ENCODE measurements around the gene CHL1.

DNA sequence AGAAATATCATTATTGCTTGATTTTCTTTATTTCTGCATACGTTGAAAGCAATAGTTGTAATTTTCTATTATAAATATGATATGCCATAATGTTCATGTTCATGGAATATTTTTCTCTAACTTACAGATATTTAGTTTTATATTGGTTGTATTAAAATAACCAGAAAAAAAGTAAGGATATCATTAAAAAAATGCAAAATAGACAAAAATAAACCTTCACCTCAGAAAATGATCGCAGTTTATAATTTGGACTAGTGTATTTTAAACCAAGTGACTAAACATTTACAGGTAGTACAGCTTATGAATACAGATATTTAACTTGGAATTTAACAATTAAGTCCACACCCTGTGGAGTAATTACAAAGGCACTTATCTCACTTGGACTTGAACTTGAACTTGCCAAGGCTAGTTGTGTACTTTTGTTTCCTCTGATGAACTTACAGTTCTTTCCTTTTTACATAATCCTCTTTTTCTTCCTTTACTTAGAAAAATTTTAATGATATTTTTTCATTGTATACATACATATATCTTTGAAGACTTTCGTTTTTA is 156.7 kb downstream of the CHL1 start:
- TF ChIP-seq, protein P1, sequence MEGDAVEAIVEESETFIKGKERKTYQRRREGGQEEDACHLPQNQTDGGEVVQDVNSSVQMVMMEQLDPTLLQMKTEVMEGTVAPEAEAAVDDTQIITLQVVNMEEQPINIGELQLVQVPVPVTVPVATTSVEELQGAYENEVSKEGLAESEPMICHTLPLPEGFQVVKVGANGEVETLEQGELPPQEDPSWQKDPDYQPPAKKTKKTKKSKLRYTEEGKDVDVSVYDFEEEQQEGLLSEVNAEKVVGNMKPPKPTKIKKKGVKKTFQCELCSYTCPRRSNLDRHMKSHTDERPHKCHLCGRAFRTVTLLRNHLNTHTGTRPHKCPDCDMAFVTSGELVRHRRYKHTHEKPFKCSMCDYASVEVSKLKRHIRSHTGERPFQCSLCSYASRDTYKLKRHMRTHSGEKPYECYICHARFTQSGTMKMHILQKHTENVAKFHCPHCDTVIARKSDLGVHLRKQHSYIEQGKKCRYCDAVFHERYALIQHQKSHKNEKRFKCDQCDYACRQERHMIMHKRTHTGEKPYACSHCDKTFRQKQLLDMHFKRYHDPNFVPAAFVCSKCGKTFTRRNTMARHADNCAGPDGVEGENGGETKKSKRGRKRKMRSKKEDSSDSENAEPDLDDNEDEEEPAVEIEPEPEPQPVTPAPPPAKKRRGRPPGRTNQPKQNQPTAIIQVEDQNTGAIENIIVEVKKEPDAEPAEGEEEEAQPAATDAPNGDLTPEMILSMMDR (IDR thresholded peaks at IDR 0.05; ENCODE audit: poor library complexity), result no peak
- no peak for TF ChIP-seq EZH2phosphoT487 (IDR thresholded peaks at IDR 0.05; ENCODE audit: low read depth, severe bottlenecking, unreplicated experiment)

Measured in hepatocyte (in vitro differentiated cells).